Progenitor cell of endocrine pancreas (in vitro differentiated cells): ENCODE results near the gene ADIPOQ. TPM values are rescaled to one million over a fixed set of nuclear protein-coding genes. Genes with fewer than 3 reads are reported as not detected.

Source experiments
- DNase-seq: peaks from one replicate; pipeline ENCODE4 v3.0.0; 2021; ENCODE audit warnings: low spot score; ENCODE audit not compliant: unreplicated experiment
- H3K27ac Mint-ChIP-seq: 2 replicates; pipeline ENCODE4 v1.8.0; 2021; ENCODE audit warnings: mild to moderate bottlenecking, moderate library complexity, mixed read lengths
- H3K27me3 Mint-ChIP-seq: 2 replicates; pipeline ENCODE4 v1.8.0; 2021; ENCODE audit warnings: mixed read lengths
- H3K36me3 Mint-ChIP-seq: 2 replicates; pipeline ENCODE4 v1.8.0; 2022; ENCODE audit warnings: mixed read lengths; ENCODE audit not compliant: insufficient read depth
- H3K4me1 Mint-ChIP-seq: 2 replicates; pipeline ENCODE4 v1.8.0; 2021; ENCODE audit warnings: low read depth, mixed read lengths
- H3K4me3 Mint-ChIP-seq: 2 replicates; pipeline ENCODE4 v1.8.0; 2021; ENCODE audit warnings: low read depth, mild to moderate bottlenecking, moderate library complexity, mixed read lengths
- H3K9me3 Mint-ChIP-seq: 2 replicates; pipeline ENCODE4 v1.8.0; 2021; ENCODE audit warnings: low read depth, mixed read lengths
- CTCF ChIP-seq: fragments of 200-600 bp; sonication (generic); IDR thresholded peaks from one replicate; pipeline ENCODE4 v1.5.0; 2021; ENCODE audit warnings: antibody characterized with exemption, mild to moderate bottlenecking; ENCODE audit not compliant: unreplicated experiment
- total RNA-seq: library from RNA; stranded (reverse); gene quantifications from 2 replicates; pipeline ENCODE4 v1.2.1, GENCODE V29; 2021

Gene ADIPOQ
- total RNA-seq, 1 donor from 2014 or later, result not detected

- Mint-ChIP-seq H3K36me3 (no peaks in the 10 kb centered on the region), H3K4me3 (no peak overlapping the region)
These were observed 890 bp upstream of the ADIPOQ start for GRCh38 chr3:186841620-186842019.

GRCh38 chr3:186843039-186843432 is 526 bp downstream of the ADIPOQ start:
- H3K27ac Mint-ChIP-seq, result no peak overlapping the region
- H3K36me3 Mint-ChIP-seq, result no peaks in the 10 kb centered on the region
- H3K4me3 Mint-ChIP-seq, result no peak overlapping the region
- no peak for TF ChIP-seq CTCF
- H3K27me3 Mint-ChIP-seq, result peaks cover 14% of the 10 kb centered on the region
- H3K4me1 Mint-ChIP-seq, result peaks cover 14% of the 10 kb centered on the region
- no peaks in the 10 kb centered on the region for H3K9me3 Mint-ChIP-seq
- DNase-seq, result no peak

More at GRCh38 chr3:186841620-186842019, 890 bp upstream of the ADIPOQ start:
- Mint-ChIP-seq H3K4me1 (peaks cover 14% of the 10 kb centered on the region), H3K27ac (no peak overlapping the region), H3K9me3 (no peaks in the 10 kb centered on the region), H3K27me3 (peaks cover 11% of the 10 kb centered on the region)
- DNase-seq, result no peak
- no peak for TF ChIP-seq CTCF

- Mint-ChIP-seq H3K9me3 (no peaks in the 10 kb centered on the region), H3K4me1 (peaks cover 14% of the 10 kb centered on the region), H3K27me3 (peaks cover 14% of the 10 kb centered on the region), H3K27ac (no peak overlapping the region), H3K36me3 (no peaks in the 10 kb centered on the region), H3K4me3 (no peak overlapping the region)
- DNase-seq, result no peak
- TF ChIP-seq CTCF, result no peak
These were observed 2.4 kb downstream of the ADIPOQ start for GRCh38 chr3:186844908-186845307.

- H3K4me3 Mint-ChIP-seq, result no peak overlapping the region
- no peaks in the 10 kb centered on the region for H3K36me3 Mint-ChIP-seq
- TF ChIP-seq CTCF, result no peak
- no peak overlapping the region for H3K27ac Mint-ChIP-seq
- peaks cover 14% of the 10 kb centered on the region for H3K4me1 Mint-ChIP-seq
- H3K27me3 Mint-ChIP-seq, result peaks cover 14% of the 10 kb centered on the region
- no peak for DNase-seq
- no peaks in the 10 kb centered on the region for H3K9me3 Mint-ChIP-seq
These were observed 3.2 kb downstream of the ADIPOQ start for GRCh38 chr3:186845756-186846155.

GRCh38 chr3:186847437-186847836 is 4.9 kb downstream of the ADIPOQ start:
- H3K4me3 Mint-ChIP-seq, result no peak overlapping the region
- TF ChIP-seq CTCF, result no peak
- H3K27ac Mint-ChIP-seq, result no peak overlapping the region
- peaks cover 7% of the 10 kb centered on the region for H3K4me1 Mint-ChIP-seq
- no peaks in the 10 kb centered on the region for H3K36me3 Mint-ChIP-seq
- DNase-seq, result no peak
- H3K9me3 Mint-ChIP-seq, result no peaks in the 10 kb centered on the region
- peaks cover 18% of the 10 kb centered on the region for H3K27me3 Mint-ChIP-seq
